ENCODE results near the gene FOXP1.

Gene FOXP1

DNA sequence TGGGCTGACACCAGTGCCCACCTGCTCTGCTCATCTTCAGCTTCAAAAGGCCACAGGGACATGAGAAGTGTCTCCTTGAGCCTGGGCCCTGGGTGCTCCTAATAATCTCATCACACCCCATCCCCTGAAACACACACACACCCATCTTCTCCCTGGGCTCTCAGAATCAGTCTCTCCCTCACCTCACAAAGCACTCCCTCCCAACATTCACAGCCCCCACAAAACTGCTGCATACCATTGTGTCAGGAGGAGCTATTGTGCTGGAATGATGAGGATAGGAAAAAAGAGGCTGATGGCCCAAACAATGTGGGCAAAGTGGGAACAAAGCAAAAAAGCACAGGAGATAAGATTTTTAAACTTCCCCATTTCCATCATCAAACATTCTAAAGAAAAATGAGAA lies 16.8 kb downstream of the FOXP1 start:
- no peak for TF ChIP-seq CTCF (IDR thresholded peaks at IDR 0.05; ENCODE audit: insufficient read depth, low read depth, low read length, missing control alignments)
- no peak for DNase-seq (ENCODE audit: low read depth)
- no peak overlapping the region for H3K4me3 ChIP-seq (ENCODE audit: low read length)

GRCh38 chr3:71565976-71566375 lies 17.6 kb downstream of the FOXP1 start:
- no peak for TF ChIP-seq CTCF (IDR thresholded peaks at IDR 0.05; ENCODE audit: insufficient read depth, low read depth, low read length, missing control alignments)
- no peak for DNase-seq (ENCODE audit: low read depth)
- no peak overlapping the region for H3K4me3 ChIP-seq (ENCODE audit: low read length)

DNA sequence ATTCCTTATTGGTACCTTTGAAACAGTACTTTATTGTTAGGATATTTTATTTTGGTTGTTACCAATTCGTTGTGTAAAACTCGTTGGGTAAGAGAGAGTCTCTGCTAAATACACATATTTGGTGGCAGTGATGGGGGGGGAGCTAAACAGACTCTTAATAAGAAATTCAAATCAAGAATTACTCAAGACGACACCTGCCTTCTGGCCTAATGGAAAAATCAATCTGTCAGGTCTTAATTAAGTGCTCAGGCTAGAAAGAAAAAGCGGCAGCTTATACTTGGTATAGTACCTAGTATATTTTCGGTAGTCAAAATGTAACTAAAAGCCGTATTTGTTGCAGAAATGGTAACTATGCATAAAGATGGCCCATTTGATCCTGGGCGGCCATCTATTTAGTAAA lies 18.2 kb downstream of the FOXP1 start:
- DNase-seq (ENCODE audit: low read depth): no peak
- TF ChIP-seq CTCF (IDR thresholded peaks at IDR 0.05; ENCODE audit: insufficient read depth, low read depth, low read length, missing control alignments): no peak
- H3K4me3 ChIP-seq (ENCODE audit: low read length): no peak overlapping the region

GRCh38 chr3:71564361-71564760 lies 19.2 kb downstream of the FOXP1 start:
- no peak overlapping the region for H3K4me3 ChIP-seq (ENCODE audit: low read length)
- DNase-seq (ENCODE audit: low read depth): peak; percentile 60
- TF ChIP-seq CTCF (IDR thresholded peaks at IDR 0.05; ENCODE audit: insufficient read depth, low read depth, low read length, missing control alignments): no peak

DNA sequence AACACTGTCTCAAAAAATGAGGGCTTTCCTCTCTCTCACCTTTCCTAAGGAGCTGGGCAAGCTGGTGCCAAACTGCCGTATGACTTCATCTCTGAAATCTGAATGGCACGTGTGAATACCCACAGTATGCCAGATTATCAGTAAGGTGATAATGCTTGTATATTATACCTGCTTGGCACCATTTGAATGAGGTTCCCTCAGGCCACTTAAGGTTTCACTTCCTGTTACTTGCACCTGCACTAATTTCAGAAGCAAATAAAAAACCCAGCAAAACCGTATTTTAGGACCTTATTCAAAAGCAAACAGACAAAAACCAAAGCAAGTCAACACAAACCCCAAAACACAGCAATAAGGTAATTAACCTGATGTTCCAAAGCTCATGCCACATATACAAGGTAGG lies 19.7 kb downstream of the FOXP1 start:
- no peak for TF ChIP-seq CTCF (IDR thresholded peaks at IDR 0.05; ENCODE audit: insufficient read depth, low read depth, low read length, missing control alignments)
- no peak overlapping the region for H3K4me3 ChIP-seq (ENCODE audit: low read length)
- peak; percentile 57 for DNase-seq (ENCODE audit: low read depth)

GRCh38 chr3:71562938-71563337 lies 20.6 kb downstream of the FOXP1 start:
- H3K4me3 ChIP-seq (ENCODE audit: low read length): no peak overlapping the region
- no peak for DNase-seq (ENCODE audit: low read depth)
- TF ChIP-seq CTCF (IDR thresholded peaks at IDR 0.05; ENCODE audit: insufficient read depth, low read depth, low read length, missing control alignments): no peak

DNA sequence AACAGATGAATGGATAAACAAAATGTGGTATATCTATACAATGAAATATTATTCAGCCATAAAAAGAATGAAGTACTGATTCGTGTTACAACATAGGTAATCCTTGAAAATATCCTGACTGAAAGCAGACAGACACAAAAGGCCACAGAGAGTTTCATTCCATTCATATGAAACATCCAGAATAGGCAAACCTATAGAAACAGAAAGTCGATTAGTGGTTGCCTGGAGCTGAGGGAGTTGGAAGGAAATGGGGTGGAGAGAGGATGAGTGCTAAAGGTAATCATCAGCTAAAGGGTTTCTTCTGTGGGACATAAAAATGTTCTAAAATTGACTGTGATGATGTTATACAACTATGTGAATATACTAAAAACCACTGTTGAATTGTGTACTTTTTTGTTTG lies 22.9 kb downstream of the FOXP1 start:
- DNase-seq (ENCODE audit: low read depth): peak; percentile 68
- TF ChIP-seq CTCF (IDR thresholded peaks at IDR 0.05; ENCODE audit: insufficient read depth, low read depth, low read length, missing control alignments): no peak
- no peak overlapping the region for H3K4me3 ChIP-seq (ENCODE audit: low read length)

Measured in epithelial cell of esophagus (primary cell).